ENCODE measurements around the gene VAC14. TPM values are rescaled to one million over a fixed set of nuclear protein-coding genes. Genes with fewer than 3 reads are reported as not detected.
"Not testable (repeated sequence)": the region's sequence is repeated elsewhere in the genome, so short reads cannot be mapped to it uniquely, and the experiment has no call there.

Gene VAC14
- total RNA-seq, 1 donor from 2014 or later = 52.2 TPM

DNA sequence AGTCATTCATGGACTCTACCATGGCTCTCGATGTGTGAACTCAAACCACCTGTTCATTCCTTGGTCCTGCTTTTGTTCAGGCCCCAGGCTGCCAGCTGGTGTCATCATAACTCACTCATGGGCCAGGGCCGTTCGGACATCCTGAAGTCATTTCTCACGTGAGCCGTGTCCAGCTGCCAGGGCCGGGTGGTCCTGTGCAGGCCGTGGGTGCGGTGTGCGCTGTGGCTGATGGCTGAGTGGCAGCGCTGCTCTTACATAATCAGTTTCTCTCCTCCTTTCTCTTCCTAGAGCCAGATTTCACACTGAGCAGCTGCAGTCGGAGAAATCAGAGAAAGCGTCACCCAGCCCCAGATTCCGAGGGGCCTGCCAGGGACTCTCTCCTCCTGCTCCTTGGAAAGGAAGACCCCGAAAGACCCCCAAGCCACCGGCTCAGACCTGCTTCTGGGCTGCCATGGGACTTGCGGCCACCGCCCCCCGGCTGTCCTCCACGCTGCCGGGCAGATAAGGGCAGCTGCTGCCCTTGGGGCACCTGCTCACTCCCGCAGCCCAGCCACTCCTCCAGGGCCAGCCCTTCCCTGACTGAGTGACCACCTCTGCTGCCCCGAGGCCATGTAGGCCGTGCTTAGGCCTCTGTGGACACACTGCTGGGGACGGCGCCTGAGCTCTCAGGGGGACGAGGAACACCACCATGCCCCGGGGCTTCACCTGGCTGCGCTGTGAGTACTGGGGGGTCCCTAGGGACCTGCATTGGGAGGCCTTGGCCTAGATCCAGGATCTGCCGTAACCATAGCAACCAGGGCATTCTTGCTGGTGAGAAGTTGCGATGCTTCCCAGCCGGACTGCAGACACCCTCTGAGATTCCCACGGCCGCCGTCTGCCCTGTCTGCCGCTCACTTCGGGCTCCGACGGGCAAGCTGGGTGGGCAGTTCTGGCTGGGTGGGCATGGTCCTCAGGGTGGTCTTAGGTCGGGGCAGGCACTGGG, 154.4 kb downstream of the VAC14 start, which contains the start of gene IL34:
Gene IL34 (plus strand): TSS at position 300 of the 982 bp plus-strand sequence. CDS start 389 bp downstream, at position 689.
- TF ChIP-seq, protein P1, sequence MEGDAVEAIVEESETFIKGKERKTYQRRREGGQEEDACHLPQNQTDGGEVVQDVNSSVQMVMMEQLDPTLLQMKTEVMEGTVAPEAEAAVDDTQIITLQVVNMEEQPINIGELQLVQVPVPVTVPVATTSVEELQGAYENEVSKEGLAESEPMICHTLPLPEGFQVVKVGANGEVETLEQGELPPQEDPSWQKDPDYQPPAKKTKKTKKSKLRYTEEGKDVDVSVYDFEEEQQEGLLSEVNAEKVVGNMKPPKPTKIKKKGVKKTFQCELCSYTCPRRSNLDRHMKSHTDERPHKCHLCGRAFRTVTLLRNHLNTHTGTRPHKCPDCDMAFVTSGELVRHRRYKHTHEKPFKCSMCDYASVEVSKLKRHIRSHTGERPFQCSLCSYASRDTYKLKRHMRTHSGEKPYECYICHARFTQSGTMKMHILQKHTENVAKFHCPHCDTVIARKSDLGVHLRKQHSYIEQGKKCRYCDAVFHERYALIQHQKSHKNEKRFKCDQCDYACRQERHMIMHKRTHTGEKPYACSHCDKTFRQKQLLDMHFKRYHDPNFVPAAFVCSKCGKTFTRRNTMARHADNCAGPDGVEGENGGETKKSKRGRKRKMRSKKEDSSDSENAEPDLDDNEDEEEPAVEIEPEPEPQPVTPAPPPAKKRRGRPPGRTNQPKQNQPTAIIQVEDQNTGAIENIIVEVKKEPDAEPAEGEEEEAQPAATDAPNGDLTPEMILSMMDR (IDR thresholded peaks at IDR 0.05) = no peak
- no peaks in the 10 kb centered on the region for H3K4me1 ChIP-seq
- H3K4me3 ChIP-seq = no peak within 1 kb of the TSS
- H3K9me3 ChIP-seq = no peaks in the 10 kb centered on the region
- ATAC-seq (peak; percentile 15), DNase-seq (no peak)
- H3K36me3 ChIP-seq = no peaks in the 10 kb centered on the region
- no peak within 1 kb of the TSS for H3K27ac ChIP-seq
- intact Hi-C loops (cut with DNase I) = no loop called here
- H3K27me3 ChIP-seq = no peaks in the 10 kb centered on the region

DNA sequence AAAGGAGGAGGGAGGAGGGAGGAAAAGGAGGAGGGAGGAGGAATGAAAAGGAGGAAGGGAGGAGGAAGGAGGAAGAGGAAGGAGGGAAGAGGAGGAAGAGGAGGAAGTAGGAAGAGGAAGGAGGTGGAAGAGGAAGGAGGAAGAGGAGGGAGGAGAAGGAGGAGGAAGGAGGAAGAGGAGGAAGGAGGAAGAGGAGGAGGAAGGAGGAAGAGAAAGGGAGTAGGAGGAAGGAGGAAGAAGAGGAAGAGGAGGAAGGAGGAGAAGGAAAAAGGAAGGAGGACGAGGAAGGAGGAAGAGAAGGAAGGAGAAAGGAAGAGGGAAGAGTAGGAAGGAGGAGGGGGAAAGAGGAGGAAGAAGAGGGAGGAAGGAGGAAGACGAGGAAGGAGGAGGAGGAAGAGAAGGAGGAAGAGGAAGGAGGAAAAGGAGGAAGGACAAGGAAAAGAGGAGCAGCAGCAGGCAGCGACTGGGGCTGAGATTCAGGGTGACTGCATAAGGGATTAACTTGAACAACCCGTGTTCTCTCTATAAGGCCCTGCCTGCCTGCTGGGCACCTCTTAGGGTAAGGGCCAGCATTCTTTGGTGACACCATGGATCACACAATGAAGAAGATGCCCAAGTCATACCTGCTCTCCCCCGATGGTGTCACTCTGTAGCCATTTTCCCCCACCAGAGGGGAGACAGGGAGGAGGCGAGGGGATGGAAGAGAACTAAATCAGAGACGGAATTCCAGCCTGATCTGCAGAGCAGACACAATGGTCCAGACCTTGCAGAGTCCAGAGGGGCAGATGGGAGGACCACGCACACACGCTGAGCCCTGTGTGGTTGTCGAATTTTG, 156.0 kb downstream of the VAC14 start:
- Histone ChIP-seq H3K4me1 (no peaks in the 10 kb centered on the region), H3K27me3 (no peaks in the 10 kb centered on the region), H3K4me3 (no peak overlapping the region), H3K9me3 (no peaks in the 10 kb centered on the region), H3K36me3 (no peaks in the 10 kb centered on the region), H3K27ac (no peak overlapping the region)
- TF ChIP-seq, protein P1 (IDR thresholded peaks at IDR 0.05) = no peak
- no peak for DNase-seq
- intact Hi-C loops (cut with DNase I) = no loop called here
- no peak for ATAC-seq

DNA sequence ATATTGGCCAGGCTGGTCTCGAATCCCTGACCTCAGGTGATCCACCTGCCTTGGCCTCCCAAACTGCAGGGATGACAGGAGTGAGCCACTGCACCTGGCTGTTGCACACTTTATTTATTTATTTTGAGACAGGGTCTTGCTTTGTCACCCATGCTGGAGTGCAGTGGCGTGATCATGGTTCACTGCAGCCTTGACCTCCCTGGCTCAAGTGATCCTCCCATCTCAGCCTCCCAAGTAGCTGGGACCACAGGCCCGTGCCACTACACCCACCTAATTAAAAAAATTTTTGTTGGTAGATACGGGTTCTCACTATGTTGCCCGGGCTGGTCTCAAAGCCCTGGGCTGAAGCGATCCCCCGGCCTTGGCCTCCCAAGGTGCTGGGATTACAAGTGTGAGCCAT, 157.7 kb downstream of the VAC14 start:
- H3K36me3 ChIP-seq; H3K27ac ChIP-seq; H3K4me3 ChIP-seq; H3K4me1 ChIP-seq; H3K27me3 ChIP-seq; DNase-seq; intact Hi-C loops (cut with DNase I); H3K9me3 ChIP-seq; ATAC-seq: not testable (repeated sequence)

DNA sequence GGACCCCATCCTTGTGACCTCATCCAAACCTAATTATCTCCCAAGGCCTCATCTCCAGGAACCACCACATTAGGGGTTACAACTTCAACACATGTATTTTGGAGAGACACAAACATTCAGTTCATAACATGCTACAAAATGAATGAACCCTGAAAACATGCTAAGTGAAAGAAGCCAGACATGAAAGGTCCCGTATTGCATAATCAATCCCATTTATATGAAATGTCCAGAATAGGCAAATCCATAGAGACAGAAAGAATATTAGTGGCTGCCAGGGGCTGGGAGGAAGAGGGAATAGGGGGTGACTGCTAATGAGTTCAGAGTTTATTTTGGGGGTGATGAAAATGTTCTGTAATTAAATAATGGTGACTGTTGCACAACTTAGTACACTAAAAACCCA, 158.3 kb downstream of the VAC14 start:
- ATAC-seq = no peak

DNA sequence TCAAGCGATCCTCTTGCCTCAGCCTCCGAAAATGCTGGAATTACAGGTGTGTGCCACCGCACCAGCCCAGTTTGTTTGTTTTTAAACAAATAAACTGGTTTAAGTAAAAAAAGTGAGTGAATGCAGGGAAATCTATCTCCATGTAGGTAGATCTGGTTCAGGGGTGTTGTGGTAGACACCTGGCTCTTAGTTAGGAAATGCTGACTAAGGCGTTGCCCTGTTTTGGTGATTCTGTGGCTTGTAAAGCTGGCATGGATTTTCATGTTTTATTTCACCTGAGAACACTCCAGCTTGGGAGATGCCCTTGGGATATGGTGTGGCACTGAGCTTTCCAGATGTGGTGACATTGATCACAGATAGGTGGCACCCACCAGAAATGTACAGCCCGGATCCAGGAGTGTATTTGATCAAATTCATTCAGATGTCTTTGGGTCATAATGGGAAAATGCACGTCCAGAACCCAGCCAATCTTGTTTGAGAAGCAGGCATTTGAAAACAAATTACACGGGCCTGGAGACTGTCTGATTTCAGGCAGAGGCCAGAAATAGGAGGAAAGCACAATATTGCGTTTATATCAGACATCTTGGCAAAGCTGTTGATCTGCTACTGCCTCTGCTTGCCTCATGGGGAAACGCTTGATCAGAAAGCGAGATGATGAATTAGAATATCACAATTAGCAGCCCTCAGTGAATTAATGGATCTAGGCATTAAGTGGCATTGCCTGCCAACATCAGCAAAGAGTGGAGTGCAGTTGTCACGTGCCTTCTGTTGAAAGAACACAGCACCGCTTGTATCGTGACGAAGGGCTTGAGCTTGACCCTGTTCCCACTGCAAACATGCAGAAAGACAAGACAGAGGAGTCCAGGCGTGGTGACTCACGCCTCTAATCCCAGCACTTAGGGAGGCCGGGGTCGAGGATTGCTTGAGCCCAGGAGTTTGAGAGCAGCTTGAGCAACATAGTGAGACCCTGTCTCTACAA, 161.9 kb downstream of the VAC14 start:
- Histone ChIP-seq H3K36me3 (no peaks in the 10 kb centered on the region), H3K9me3 (no peaks in the 10 kb centered on the region), H3K27ac (no peak overlapping the region), H3K4me3 (no peak overlapping the region), H3K27me3 (no peaks in the 10 kb centered on the region), H3K4me1 (no peaks in the 10 kb centered on the region)
- intact Hi-C loops (cut with DNase I) = no loop called here
- ATAC-seq (no peak), DNase-seq (no peak)
- TF ChIP-seq, protein P1 (IDR thresholded peaks at IDR 0.05) = no peak

More for the DNA sequence above, 158.3 kb downstream of the VAC14 start:
- Histone ChIP-seq H3K36me3 (no peaks in the 10 kb centered on the region), H3K4me1 (no peaks in the 10 kb centered on the region), H3K27ac (no peak overlapping the region), H3K27me3 (no peaks in the 10 kb centered on the region), H3K4me3 (no peak overlapping the region), H3K9me3 (no peaks in the 10 kb centered on the region)
- intact Hi-C loops (cut with DNase I) = no loop called here
- DNase-seq = no peak
- TF ChIP-seq, protein P1 (IDR thresholded peaks at IDR 0.05) = no peak

Other genes with a start within 250 kb of the VAC14 start
- gene IL34, start 154.6 kb downstream of the VAC14 start, total RNA-seq = 3.3 TPM
- gene MTSS2, start 115.1 kb downstream of the VAC14 start, total RNA-seq = 81.3 TPM

Data from upper lobe of right lung (tissue), 1 donor.